Skeletal muscle tissue (tissue), 4 donors: ENCODE data around the gene UST. TPM values are rescaled to one million over a fixed set of nuclear protein-coding genes. Genes with fewer than 3 reads are reported as not detected.
A peak's percentile ranks its signal among the peaks of the same experiment; 100 is the strongest.

ENCODE experiments used
- H3K27ac ChIP-seq: one replicate; pipeline ENCODE4 v1.7.0; 2013; ENCODE audit warnings: mild to moderate bottlenecking, low read depth, low read length, inconsistent platforms
- H3K27me3 ChIP-seq, 3 donors: one replicate each; pipeline ENCODE4 v1.7.0; 2013; ENCODE audit warnings: low read length in 3 of 3; ENCODE audit not compliant: control insufficient read depth in 3 of 3, insufficient read depth in 3 of 3
- H3K36me3 ChIP-seq, 3 donors: one replicate each; pipeline ENCODE4 v1.7.0; 2013; ENCODE audit warnings: low read length in 3 of 3; ENCODE audit not compliant: control insufficient read depth in 3 of 3, insufficient read depth in 3 of 3
- H3K4me1 ChIP-seq, 3 donors: one replicate each; pipeline ENCODE4 v1.7.0; 2013; ENCODE audit warnings: low read length in 3 of 3, mild to moderate bottlenecking in 3 of 3; ENCODE audit not compliant: control insufficient read depth in 3 of 3, insufficient read depth in 3 of 3
- H3K4me3 ChIP-seq, 3 donors: one replicate each; pipeline ENCODE4 v1.7.0; 2013; ENCODE audit warnings: low read length in 3 of 3
- H3K9ac ChIP-seq, 3 donors: one replicate each; pipeline ENCODE4 v1.7.0; 2013; ENCODE audit warnings: low read length in 3 of 3, mild to moderate bottlenecking in 3 of 3, moderate library complexity in 2 of 3, low read depth in 1 of 3
- H3K9me3 ChIP-seq, 3 donors: one replicate each; pipeline ENCODE4 v1.7.0; 2013; ENCODE audit warnings: low read length in 3 of 3; ENCODE audit not compliant: control insufficient read depth in 3 of 3
- total RNA-seq: library from RNA; depleted of rRNA; stranded (reverse); fragments of >200 nt; gene quantifications from one replicate; pipeline ENCODE4 v1.2.3, GENCODE V29; 2014
- donor health status: Osteomylitis.

The UST gene
- total RNA-seq, result 14.6 TPM

GRCh38 chr6:148746363-148747144, at the start of gene UST:
TSS of gene UST (plus strand) at chr6:148747030. CDS start at chr6:148747431, 401 bp downstream.
- H3K27me3 ChIP-seq, result peaks cover 4 to 9% (median 5%) of the 10 kb centered on the region in 3 donors

GRCh38 chr6:148697895-148698440, 48.9 kb upstream of the UST start:
- H3K36me3 ChIP-seq, result no peaks in the 10 kb centered on the region
- H3K9ac ChIP-seq, result no peak overlapping the region
- peaks cover 3 to 5% (median 3%) of the 10 kb centered on the region in 3 donors for H3K4me1 ChIP-seq
- H3K4me3 ChIP-seq, result no peak overlapping the region
- no peaks in the 10 kb centered on the region for H3K9me3 ChIP-seq
- H3K27me3 ChIP-seq, result no peaks in the 10 kb centered on the region
- H3K27ac ChIP-seq, result no peak overlapping the region

More at GRCh38 chr6:148746363-148747144, at the start of gene UST:
- peak within 1 kb of the TSS; percentile 27 to 82 (median 64) for H3K9ac ChIP-seq
- peak within 1 kb of the TSS; percentile 66 to 76 (median 75) for H3K4me3 ChIP-seq
- no peaks in the 10 kb centered on the region for H3K36me3 ChIP-seq
- peaks cover 16 to 22% (median 18%) of the 10 kb centered on the region in 3 donors for H3K4me1 ChIP-seq
- no peaks in the 10 kb centered on the region for H3K9me3 ChIP-seq
- H3K27ac ChIP-seq, result peak within 1 kb of the TSS; percentile 59

GRCh38 chr6:148698671-148699180, 48.1 kb upstream of the UST start:
- H3K27ac ChIP-seq, result no peak overlapping the region
- no peak overlapping the region for H3K9ac ChIP-seq
- H3K36me3 ChIP-seq, result no peaks in the 10 kb centered on the region
- H3K27me3 ChIP-seq, result no peaks in the 10 kb centered on the region
- peaks cover 3 to 5% (median 3%) of the 10 kb centered on the region in 3 donors for H3K4me1 ChIP-seq
- H3K4me3 ChIP-seq, result no peak overlapping the region
- no peaks in the 10 kb centered on the region for H3K9me3 ChIP-seq

GRCh38 chr6:148700047-148700715, 46.6 kb upstream of the UST start:
- peak overlapping the region; percentile 13 for H3K27ac ChIP-seq

GRCh38 chr6:148700741-148701311, 46.0 kb upstream of the UST start:
- H3K27me3 ChIP-seq, result no peaks in the 10 kb centered on the region
- peaks cover 3 to 5% (median 3%) of the 10 kb centered on the region in 3 donors for H3K4me1 ChIP-seq
- H3K36me3 ChIP-seq, result no peaks in the 10 kb centered on the region
- no peaks in the 10 kb centered on the region for H3K9me3 ChIP-seq
- peak overlapping the region; percentile 48 to 57 (median 55) for H3K9ac ChIP-seq
- peak overlapping the region; percentile 65 to 75 (median 70) for H3K4me3 ChIP-seq
- peak overlapping the region; percentile 13 for H3K27ac ChIP-seq

More at GRCh38 chr6:148700047-148700715, 46.6 kb upstream of the UST start:
- Histone ChIP-seq H3K9ac (peak overlapping the region in 2 of 3 donors; percentile 48 to 55), H3K36me3 (no peaks in the 10 kb centered on the region), H3K4me3 (peak overlapping the region in 1 of 3 donors; percentile 75), H3K4me1 (peaks cover 3 to 5% (median 3%) of the 10 kb centered on the region in 3 donors), H3K27me3 (no peaks in the 10 kb centered on the region), H3K9me3 (no peaks in the 10 kb centered on the region)

GRCh38 chr6:148701375-148701774, 45.5 kb upstream of the UST start:
- H3K36me3 ChIP-seq, result no peaks in the 10 kb centered on the region
- H3K27ac ChIP-seq, result no peak overlapping the region
- H3K27me3 ChIP-seq, result no peaks in the 10 kb centered on the region
- H3K4me3 ChIP-seq, result peak overlapping the region; percentile 65 to 75 (median 70)
- peaks cover 3 to 5% (median 3%) of the 10 kb centered on the region in 3 donors for H3K4me1 ChIP-seq
- H3K9ac ChIP-seq, result no peak overlapping the region
- no peaks in the 10 kb centered on the region for H3K9me3 ChIP-seq

GRCh38 chr6:148703900-148704299, 42.9 kb upstream of the UST start:
- H3K4me3 ChIP-seq, result no peak overlapping the region
- no peak overlapping the region for H3K27ac ChIP-seq
- H3K27me3 ChIP-seq, result no peaks in the 10 kb centered on the region
- H3K4me1 ChIP-seq, result peaks cover 3 to 5% (median 3%) of the 10 kb centered on the region in 3 donors
- H3K9me3 ChIP-seq, result no peaks in the 10 kb centered on the region
- no peak overlapping the region for H3K9ac ChIP-seq
- no peaks in the 10 kb centered on the region for H3K36me3 ChIP-seq

GRCh38 chr6:148704400-148705246, 42.2 kb upstream of the UST start:
- H3K27ac ChIP-seq, result no peak overlapping the region
- H3K36me3 ChIP-seq, result no peaks in the 10 kb centered on the region
- H3K9ac ChIP-seq, result no peak overlapping the region
- H3K9me3 ChIP-seq, result no peaks in the 10 kb centered on the region
- H3K4me3 ChIP-seq, result no peak overlapping the region
- peaks cover under 1 to 3% (median 1%) of the 10 kb centered on the region in 3 donors for H3K4me1 ChIP-seq
- H3K27me3 ChIP-seq, result no peaks in the 10 kb centered on the region

- peaks cover 0 to 2% (median 0%) of the 10 kb centered on the region in 3 donors for H3K9me3 ChIP-seq
- H3K27me3 ChIP-seq, result no peaks in the 10 kb centered on the region
These were observed 38.1 kb upstream of the UST start for GRCh38 chr6:148708707-148709106.

More at GRCh38 chr6:148708707-148709106, 38.1 kb upstream of the UST start:
- Histone ChIP-seq H3K4me1 (no peaks in the 10 kb centered on the region), H3K36me3 (no peaks in the 10 kb centered on the region), H3K27ac (no peak overlapping the region), H3K4me3 (no peak overlapping the region), H3K9ac (no peak overlapping the region)
